Activated gamma-delta T cell treated with anti-CD3 and anti-CD28 coated beads, Interleukin-2, amount 50 U/mL, for 16 hours (primary cell): ENCODE measurements around the gene SBDS.
A peak's percentile ranks its signal among the peaks of the same experiment; 100 is the strongest.
"Not testable (repeated sequence)": the region's sequence is repeated elsewhere in the genome, so short reads cannot be mapped to it uniquely, and the experiment has no call there.

Source experiments
- DNase-seq: peaks from one replicate; pipeline ENCODE4 v3.0.0-alpha.2; 2020; ENCODE audit warnings: low read depth

SBDS gene

DNA sequence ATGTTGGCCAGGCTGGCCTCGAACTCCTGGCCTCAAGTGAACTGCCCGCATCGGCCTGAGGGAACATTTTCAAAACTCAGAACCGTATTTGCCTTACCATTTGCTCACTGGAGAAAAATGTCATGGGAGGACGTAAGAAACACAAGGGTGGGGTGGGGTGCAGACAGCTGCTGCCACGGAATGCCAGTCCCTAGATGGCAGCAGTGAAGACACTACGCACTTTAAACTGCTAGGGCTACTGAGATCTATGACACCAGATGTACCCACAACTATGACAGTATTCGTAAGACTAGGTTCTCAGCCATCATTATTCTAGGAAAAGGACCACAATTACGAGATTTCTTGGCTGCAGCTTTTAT lies 716 bp downstream of the SBDS start:
- DNase-seq = peak; percentile 19

DNA sequence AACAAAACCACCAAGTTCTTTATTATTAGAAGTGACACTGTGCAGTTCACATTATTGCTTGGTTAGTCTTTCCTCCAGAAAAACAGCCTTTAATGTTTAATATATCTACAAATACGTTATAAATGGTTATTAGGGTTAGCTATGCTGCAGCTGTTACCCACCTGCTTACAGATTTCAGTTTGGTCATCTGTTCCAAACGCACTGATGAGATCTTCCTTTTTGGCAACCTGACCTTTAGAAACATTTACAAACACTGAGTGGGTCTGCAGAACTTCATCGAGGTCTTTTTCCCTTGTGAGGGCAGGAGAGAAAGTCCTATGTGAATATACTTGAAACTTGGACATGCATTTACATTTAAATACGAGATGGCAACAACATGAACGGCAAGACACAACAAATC lies 1.3 kb downstream of the SBDS start:
- DNase-seq = not testable (repeated sequence)

DNA sequence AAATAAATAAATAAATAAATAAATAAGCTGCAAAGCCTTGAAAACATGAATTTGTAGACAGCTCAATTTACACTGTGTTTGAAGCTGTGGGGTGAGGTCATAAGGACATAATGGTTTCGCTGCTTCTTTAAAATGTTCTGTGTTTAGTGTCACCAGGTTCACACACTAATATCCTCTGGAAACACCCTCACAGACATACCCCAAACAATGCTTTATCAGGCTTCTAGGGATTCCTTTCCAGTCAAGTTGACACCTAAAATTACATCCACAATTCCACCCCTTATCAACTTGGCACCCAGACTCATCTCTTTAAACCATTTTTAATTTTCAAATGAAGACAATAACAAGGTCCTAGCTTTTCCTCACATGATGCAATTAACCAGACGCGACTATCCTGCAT lies 5.8 kb downstream of the SBDS start:
- DNase-seq = not testable (repeated sequence)

DNA sequence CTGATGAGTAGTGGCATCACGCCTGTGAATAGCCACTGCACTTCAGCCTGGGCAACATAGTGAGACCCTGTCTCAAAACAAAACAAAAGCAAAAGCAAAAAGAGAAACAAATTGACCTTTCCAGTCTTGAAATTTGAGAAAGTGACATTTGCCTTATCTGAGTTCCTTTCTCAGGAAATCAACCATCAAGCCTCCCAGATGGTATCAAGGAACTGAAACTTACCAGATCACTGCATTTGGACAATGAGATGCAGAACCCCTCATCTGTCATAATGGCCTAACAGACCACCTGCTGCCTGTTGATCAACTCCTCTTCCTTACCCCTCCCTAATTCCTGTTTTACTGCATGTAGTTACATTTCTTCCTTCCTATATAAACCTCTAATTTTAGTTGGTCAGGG lies 15.1 kb downstream of the SBDS start:
- not testable (repeated sequence) for DNase-seq

DNA sequence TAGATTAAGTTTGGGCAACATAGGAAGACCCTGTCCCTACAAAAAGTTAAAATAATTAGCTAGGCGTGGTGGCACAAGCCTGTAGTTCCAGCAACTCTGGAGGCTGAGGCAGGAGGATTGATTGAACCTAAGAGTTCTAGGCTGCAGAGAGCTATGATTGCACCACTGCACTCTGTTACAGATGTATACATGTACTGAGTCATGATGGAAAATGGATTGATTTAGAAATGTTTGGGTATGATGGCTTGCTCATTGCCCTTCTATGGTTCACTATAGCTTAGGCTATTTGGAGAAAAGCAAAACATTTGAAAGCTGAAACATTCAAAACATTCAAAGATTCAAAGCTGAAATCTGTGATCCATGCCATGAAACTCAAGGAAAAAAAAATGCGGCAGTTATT lies 16.4 kb downstream of the SBDS start:
- DNase-seq = not testable (repeated sequence)

DNA sequence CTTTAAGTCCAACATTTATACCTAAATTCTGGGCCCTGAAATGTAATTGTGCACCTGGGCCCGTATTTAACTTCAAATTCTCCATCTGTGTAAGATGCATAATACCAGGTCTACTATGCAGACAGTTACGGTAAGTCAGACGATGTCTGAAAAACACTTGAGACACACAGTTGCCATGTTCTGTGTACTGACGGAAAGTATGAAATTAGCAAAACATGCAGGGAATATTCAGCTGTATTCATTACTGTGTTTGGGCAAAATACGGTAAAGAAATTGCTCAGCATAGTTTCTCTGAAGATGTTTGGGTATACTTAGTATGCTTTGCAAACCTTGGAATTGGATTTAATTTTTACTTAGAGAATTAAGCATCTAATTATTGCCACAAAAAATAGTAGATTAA lies 17.1 kb downstream of the SBDS start:
- not testable (repeated sequence) for DNase-seq

DNA sequence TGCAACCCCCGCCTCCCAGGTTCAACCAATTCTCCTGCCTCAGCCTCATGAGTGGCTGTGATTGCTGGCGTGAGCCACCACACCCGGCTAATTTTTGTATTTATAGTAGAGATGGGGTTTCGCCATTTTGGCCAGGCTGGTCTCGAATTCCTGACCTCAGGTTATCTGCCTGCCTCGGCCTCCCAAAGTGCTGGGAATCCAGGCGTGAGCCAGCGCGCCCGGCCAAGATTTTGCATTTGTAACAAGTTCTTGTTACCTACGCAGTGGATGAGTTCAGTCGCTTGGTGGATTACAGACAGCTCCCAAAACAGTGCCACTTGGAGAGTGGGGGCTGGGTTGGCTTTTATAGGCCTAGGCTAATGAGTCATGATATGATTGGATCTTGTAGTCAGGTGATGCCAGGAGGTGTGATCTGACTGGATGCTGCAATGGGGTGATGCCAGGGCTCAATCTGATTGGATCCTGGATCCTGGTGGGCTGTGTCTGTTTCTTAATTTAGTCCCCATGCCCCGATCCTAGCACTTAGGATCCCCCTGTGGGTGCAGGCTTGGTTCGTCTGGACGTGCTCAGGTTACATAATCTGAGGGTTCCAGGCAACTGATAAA lies 20.3 kb downstream of the SBDS start:
- no peak for DNase-seq

DNA sequence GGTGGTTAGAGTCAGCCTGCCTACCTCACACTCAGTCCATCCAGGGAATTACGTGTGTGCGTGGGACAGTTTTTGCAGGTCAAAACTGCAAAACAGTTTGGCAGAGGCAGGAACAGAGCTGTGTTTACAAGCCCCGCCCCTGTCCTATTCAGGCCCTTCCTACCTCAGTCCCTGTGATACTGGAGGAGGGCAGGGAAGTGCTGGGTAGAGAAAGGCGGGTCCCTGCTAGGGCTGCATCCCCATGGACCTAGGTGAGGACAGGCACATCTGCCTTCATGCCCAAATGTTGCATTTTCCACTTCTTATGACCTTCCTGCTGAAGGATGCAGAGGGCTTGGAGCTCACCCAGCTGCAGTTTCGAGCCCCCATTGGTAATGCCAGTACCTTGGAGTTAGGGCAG lies 25.1 kb downstream of the SBDS start:
- no peak for DNase-seq

DNA sequence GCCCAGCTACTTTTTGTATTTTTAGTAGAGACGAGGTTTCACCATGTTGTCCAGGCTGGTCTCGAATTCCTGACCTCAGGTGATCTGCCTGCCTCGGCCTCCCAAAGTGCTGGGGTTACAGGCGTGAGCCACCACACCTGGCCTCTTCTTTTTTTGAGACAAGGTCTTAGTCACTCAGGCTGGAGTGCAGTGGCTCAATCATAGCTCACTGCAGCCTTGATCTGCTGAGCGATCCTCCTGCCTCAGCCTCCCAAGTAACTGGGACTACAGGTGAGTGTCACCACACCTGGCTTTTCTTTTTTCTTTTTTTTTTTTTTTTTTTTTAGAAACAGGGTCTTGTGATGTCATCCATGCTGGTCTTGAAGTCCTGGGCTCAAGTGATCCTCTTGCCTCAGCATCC lies 26.4 kb downstream of the SBDS start:
- not testable (repeated sequence) for DNase-seq

DNA sequence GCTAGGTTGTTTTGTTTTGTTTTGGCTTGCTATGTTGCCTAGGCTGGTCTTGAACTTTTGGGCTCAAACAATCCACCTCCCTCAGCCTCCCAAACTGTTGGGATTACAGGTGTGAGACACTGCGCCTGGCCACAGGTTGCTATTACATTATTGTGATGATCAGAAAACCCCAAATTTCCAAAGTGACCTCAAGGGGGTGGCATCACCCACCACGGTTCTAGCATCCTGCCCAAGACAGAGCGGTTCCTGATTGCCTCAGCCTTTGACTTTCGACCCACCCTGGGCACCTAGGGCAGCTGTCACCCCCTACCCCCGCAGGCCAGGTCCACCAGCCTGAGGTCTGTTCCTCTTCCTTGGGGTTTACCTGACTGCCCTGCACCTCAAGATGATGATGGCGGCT lies 28.4 kb downstream of the SBDS start:
- DNase-seq = no peak

DNA sequence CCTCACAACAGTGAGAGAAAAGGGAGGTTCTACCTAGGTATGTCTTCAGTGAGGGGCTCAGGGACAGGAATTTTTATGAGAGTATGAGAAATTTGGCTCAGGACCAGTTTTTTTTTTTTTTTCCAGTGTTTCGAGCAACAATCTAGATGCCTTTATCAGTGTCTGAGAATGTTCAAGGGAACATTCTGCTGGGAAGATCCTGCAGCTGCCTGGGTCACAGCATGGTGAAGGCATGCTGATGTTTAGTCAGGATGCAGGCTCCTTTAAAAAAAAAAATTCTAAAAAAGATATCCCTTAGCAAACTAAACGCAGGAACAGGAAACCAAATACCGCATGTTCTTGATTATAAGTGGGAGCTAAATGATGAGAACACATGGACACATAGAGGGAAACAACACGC lies 31.0 kb downstream of the SBDS start:
- no peak for DNase-seq

DNA sequence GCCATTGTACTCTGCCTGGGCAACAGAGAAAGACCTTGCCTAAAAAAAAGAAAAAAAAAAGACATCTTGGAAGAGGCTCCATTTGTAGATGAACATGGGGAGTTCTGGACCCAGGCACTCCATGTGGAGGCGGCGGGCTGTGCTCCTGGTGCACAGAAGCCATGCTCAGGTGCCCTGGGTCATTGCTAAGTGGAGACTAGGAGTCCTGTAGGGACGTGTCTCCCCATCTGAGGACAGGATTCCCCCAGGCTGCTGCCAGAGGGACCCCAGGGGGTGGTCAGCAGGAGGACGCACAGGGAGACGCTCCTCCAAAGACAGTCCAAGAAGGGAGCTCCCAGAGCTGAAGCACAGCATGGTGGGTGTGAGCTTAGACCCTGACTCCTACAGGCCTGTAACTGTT lies 34.3 kb downstream of the SBDS start:
- no peak for DNase-seq

DNA sequence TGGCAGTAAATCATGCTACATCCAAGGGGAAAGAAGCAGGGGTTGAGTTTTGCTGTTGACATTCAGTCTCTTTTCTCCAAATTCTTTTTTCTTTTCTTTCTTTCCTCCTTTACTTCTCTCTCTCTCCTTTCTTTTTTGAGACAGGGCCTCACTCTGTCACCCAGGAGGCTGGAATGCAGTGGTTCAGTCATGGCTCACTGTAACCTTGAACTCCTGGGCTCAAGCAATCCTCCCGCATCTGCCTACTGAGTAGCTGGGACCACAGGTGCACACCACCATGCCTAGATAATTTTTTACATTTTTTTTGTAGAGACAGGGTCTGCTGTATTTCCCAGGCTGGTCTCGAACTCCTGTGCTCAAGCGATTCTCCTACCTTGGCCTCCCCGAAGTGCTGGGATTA lies 35.2 kb downstream of the SBDS start:
- DNase-seq = no peak

DNA sequence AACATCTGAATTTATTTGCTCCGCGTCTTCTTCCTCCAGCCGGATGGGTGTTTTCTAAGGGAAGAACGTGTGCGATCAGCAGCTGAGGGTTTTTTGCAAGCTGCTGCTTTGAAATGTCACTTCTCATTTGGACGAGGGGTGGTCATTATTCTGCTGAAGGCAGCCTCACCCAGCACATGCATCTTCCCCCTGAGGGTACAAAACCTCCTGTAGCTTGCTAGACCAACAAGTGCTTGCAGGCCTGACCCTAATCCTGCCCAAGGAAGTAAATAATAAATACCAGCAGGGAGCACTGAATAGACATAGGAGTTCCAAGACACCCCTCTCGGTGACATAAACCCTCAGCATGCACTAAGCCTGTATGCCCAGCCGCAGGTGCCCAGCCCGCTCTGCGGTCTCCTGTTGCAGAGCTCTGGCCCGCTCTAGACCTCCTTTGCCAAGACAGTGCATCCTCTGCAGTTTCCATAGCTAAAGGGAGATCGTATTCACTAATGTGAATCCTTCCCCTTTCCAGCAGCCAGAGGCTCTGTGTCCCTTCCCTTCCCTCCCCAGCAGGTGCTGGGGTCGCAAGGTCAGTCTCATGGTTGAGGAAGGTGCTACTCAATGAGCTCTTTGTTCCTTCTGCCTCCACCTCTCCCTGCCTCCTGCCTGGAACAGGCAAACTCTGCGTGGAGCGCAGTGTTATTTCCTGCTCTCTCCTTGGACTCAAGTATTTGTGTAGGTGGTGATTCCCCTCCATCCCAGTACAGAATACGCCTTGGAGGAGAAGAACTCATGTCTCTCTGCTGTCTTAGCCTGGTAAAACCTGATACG lies 36.6 kb downstream of the SBDS start:
- DNase-seq = no peak

DNA sequence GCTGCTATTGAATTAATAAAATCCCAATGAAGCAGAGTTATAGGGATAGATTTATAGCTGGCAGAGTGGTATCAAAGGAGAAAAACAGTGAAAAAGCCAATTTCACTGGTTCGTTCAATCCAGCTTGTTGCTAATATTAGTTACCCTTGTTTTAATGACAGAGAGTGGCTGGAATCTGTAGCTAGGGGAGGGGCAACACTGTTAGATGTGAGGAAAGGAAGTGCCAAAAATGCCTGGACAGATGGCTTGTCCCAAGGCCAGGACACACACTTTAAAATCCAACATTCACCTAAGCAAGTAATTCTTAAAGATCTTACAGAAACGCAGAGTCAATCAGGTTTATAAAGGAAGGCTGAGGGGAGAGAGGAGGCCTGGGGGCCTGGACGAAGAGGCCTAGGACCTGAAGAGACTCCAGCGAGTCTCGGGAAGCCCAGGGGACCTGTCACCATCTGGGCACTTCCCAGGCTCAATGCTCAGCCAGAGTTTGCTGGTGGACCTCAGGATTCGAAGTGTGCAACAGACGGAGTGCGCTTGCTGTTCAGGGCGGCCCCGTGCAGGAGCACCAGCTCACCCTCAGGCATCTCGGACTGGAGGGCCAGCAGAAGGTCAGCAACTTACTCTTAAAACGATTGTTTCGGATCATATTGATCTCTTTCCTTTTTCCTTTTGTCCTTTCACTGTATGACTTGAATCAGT lies 37.6 kb downstream of the SBDS start:
- DNase-seq = no peak

DNA sequence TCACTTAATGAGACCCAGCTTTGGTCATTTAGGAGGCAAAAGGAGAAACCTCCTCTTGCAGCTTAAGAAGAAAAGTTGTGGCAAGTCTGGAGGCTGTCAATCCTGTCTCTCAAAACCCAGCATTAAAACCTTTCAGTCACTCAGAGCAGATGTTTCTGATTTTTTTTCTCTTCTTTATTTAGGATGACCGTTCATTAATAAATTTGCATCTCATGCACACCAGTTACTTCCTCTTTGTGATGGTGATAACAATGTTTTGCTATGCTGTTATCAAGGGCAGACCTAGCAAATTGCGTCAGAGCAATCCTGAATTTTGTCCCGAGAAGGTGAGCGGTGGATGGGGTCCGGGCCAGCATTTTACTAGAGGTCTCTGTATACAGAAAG lies 42.4 kb downstream of the SBDS start:
- no peak for DNase-seq

DNA sequence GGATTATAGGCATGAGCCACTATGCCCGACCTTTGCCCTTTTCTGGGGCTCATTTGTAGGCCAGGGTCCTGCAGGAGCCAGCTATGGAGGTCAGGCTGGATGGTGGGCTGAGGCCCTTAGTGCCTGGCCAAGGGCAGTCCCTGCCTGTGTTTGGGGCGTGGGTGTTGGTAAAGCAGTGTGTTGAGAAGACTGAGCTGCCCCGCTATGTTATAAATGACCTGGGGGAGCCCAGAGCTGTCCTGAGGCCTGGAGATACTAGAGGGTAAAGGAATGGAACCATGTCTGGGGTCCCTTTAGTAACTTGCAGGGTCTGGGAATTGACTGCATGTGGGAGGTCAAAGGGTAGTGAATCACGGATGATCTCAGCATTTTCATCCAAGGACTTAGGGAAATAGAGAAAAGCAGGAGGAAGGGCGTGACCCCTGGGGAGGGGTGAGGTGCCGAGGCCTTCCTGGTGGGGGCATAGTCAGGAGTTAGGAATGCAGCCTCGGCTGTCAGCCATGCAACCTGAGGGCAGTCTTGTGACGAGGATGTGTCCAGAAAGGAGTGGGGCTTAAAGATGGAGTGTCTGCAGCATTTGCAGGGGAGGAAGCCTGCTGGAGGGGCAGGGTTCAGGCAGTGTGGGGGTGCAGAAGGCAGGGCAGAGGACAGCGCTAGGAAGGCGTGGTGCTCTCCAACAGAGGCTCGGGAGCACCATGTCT lies 42.9 kb downstream of the SBDS start:
- no peak for DNase-seq

DNA sequence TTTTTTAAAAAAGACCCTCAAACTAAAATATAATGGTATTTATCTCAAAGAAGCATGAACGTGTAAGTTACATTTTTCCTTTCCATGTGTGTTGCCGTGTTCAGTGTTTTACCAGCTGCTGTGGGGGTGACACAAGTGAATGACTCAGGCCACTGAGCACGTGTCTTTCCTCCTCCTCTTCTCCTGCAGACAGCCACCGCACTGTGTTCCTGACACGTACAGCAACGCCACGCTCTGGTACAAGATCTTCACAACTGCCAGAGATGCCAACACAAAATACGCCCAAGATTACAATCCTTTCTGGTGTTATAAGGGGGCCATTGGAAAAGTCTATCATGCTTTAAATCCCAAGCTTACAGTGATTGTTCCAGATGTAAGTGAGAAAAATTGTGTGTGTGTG lies 44.6 kb downstream of the SBDS start:
- no peak for DNase-seq

DNA sequence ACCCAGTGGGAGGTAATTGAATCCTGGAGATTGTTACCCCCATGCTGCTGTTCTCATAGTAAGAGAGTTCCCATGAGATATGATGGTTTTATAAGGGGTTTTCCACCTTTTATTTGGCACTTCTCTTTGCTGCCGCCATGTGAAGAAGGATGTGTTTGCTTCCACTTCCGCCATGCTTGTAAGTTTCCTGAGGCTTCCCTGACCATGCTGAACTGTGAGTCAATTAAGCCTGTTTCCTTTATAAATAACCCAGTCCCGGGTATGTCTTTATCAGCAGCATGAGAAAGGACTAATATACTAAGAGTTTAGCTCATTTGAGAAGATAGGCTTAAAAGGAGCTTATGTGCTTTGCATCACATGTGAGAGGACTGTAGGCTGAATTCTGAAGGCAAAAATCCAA lies 45.1 kb downstream of the SBDS start:
- no peak for DNase-seq

DNA sequence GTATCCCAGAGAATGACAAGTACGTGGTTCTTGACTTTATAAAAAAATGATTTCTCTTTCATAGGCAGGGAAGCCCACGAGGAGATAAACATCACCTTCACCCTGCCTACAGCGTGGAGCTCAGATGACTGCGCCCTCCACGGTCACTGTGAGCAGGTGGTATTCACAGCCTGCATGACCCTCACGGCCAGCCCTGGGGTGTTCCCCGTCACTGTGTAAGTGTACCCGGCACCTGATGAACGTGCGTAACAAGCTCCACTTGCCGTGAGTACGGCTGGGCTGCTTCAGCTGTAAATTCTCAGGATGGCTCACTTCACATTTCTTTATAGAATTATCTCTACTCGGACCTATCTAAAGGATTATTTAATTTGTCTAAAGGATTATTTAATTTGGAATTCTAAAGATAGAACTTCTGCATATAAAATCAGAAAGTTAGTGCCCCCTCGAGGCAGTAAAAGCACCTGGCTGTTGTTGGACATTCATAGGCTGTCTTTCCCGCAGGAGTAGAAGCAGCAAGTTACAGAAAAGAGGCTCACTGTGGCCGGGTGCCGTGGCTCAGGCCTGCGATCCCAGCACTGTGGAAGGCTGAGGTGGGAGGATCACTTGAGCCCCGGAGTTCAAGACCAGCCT lies 46.8 kb downstream of the SBDS start:
- no peak for DNase-seq

DNA sequence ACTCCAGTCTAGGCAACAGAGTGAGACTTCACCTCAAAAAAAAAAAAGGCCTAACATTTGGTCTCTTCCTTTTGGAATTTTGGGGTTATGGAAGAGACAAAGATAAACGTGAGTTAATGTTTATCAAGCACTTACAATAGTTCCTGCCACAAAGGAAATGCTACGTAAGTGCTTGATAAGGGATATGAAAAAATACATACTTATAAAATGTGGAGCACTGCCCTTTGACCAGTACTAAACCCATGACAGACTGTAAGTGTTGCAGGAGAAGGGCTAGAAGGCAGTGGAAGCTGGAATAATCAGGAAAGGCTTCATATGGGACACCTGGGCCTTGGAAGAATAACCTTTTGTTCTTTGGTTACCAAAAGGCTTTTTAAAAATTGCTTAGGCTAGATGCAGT lies 48.8 kb downstream of the SBDS start:
- no peak for DNase-seq

DNA sequence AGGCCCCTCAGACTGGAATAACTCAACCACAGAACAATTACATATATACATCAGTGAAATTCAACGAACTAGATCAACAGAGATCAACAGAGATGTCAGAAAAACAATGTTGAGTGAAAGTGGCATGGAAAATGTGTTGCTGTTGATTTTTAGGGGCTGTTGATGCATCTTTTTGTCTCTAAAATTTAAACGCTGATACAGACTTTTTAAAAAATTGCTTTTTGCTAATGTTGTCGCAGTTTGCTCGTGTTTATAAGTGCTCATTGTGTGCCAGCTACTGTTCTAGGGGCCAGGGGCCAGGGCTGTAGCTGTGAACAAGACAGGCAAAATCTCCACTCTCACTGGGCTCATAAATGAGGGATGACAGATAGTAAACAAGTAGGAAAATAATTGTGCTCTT lies 56.1 kb downstream of the SBDS start:
- DNase-seq = no peak
